Renal pelvis (tissue), 4 donors: ENCODE measurements around the gene OR4D1. TPM values are rescaled to one million over a fixed set of nuclear protein-coding genes. Genes with fewer than 3 reads are reported as not detected.
A peak's percentile ranks its signal among the peaks of the same experiment; 100 is the strongest.

Experiments
- DNase-seq: peaks from one replicate; pipeline ENCODE4 v3.0.0-alpha.2; 2013
- polyA plus RNA-seq, 3 donors: library from polyadenylated mRNA; unstranded; fragments of 120-200 nt; gene quantifications; one replicate each; pipeline ENCODE4 v1.2.1, GENCODE V29; 2013; ENCODE audit not compliant: insufficient read length in 3 of 3

The OR4D1 gene
- polyA plus RNA-seq, 3 donors, result 0.03 to 0.04 (median 0.04) TPM

- DNase-seq, result no peak
Observed at GRCh38 chr17:58193641-58194255, 45.6 kb downstream of the OR4D1 start.

- no peak for DNase-seq
Observed at GRCh38 chr17:58195518-58196123, 47.4 kb downstream of the OR4D1 start.

GRCh38 chr17:58196610-58197009, 48.4 kb downstream of the OR4D1 start:
- DNase-seq, result no peak

- DNase-seq, result peak; percentile 11
Observed at GRCh38 chr17:58200024-58200633, 51.9 kb downstream of the OR4D1 start.

- no peak for DNase-seq
Observed at GRCh38 chr17:58202859-58203258, 54.7 kb downstream of the OR4D1 start.

DNA sequence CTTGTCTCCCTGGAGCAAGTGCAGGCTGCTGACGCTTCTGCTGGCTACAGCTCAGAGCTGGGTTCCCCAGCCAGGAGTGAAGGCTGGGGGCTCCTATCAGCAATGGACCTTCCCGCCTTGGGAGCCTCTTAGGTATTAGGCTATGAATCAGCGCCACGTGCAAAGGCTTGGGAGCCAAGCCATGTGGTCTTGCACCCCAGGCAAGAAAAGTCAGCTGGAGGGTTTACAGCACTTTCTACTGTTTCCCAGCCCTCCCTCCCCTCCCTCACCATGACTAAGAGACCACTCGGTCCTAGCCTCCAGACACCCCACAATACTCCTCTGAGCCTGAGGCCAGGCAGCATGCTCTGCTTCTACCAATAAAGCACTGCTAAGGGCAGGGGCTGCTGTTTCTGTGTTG, 56.6 kb downstream of the OR4D1 start:
- DNase-seq, result no peak

DNA sequence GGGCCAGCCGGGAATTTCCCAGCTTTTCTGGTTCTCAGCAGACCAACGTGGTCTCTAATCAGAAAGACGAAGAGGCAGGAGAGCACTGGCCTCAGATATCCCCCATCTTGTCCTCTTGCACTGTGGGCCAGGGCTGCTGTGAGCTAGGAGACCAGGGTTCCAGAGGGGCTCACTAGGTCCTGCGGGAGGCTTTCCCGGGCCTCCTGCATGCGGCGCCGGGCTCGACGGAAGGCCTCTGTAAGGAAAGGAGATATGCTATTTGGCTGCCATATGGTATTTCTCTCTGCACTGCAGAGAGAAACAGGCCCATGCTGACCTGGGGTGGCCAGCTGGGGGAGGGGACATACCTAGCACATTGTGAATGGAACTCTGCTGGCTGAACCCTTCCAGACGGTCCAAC, 57.8 kb downstream of the OR4D1 start:
- no peak for DNase-seq

- no peak for DNase-seq
Observed at GRCh38 chr17:58207451-58207850, 59.3 kb downstream of the OR4D1 start.

- DNase-seq, result no peak
Observed at GRCh38 chr17:58208344-58208743, 60.2 kb downstream of the OR4D1 start.

Other genes starting within 250 kb of the OR4D1 start
- gene CUEDC1, start 193.0 kb upstream of the OR4D1 start, polyA plus RNA-seq, result 10 to 100 TPM; 45.1 to 51.0 (median 46.2) TPM
- gene VEZF1, start 160.1 kb upstream of the OR4D1 start, polyA plus RNA-seq, result 100 to 1,000 TPM in 2 of 3 donors, 10 to 100 TPM in 1; 98.6 to 106 (median 103) TPM
- 100 to 1,000 TPM; 331 to 382 (median 358) TPM for gene SRSF1, start 141.1 kb upstream of the OR4D1 start, polyA plus RNA-seq
- gene DYNLL2, start 65.0 kb upstream of the OR4D1 start, polyA plus RNA-seq, result 10 to 100 TPM; 75.6 to 84.9 (median 77.8) TPM
- not detected for gene OR4D2, start 18.6 kb downstream of the OR4D1 start, polyA plus RNA-seq
- gene EPX, start 44.3 kb downstream of the OR4D1 start, polyA plus RNA-seq, result 1 to 10 TPM in 1 of 3 donors, under 1 TPM in 2; 0.75 to 1.3 (median 0.83) TPM
- gene MKS1, start 70.9 kb downstream of the OR4D1 start, polyA plus RNA-seq, result 10 to 100 TPM; 37.0 to 63.1 (median 55.2) TPM
- under 1 TPM; 0.04 to 0.13 (median 0.09) TPM for gene LPO, start 90.2 kb downstream of the OR4D1 start, polyA plus RNA-seq
- gene MPO, start 132.6 kb downstream of the OR4D1 start, polyA plus RNA-seq, result 1 to 10 TPM; 2.7 to 6.9 (median 6.6) TPM
- gene TSPOAP1, start 180.4 kb downstream of the OR4D1 start, polyA plus RNA-seq, result 10 to 100 TPM; 44.2 to 77.0 (median 70.8) TPM
- gene SUPT4H1, start 203.8 kb downstream of the OR4D1 start, polyA plus RNA-seq, result 100 to 1,000 TPM; 120 to 137 (median 126) TPM